Body of pancreas (tissue), 4 donors: ENCODE measurements around the gene ADPRM.

ENCODE experiments used
- POLR2A ChIP-seq, 3 donors: fragments of 450-650 bp; IDR thresholded peaks; one replicate each; pipeline ENCODE4 v1.6.1; 2016; ENCODE audit warnings: antibody characterized with exemption in 3 of 3, mild to moderate bottlenecking in 2 of 3
- TF ChIP-seq, protein P1 (sequence below), 7 experiments: fragments of 450-650 bp in 4 of 7; fragments of 200-600 bp in 3 of 7; sonication (generic) in 3 of 7; IDR thresholded peaks; one replicate each; pipeline ENCODE4 v1.5.1; 2016 to 2019; ENCODE audit warnings: antibody characterized with exemption in 7 of 7

DNA sequence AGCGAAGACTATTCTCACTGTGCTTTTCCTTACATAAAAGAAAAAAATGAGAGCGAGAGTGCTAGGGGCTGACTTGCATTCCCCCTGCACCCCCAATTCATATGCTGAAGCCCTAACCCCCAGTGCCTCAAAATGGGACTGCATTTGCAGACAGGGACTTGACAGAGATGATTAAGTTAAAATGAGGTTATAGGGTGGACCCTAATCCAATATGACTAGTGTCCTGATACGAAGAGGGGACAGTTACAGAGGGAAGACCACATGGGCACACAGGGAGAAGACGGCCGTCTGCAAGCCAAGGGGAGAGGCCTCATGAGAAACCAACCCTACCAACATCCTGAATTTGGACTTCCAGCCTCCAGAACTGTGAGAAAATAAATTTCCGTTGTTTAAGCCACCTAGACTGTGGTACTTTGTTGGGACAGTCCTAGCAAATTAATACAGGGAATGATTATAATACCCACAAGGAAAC lies 34.0 kb downstream of the ADPRM start:
- TF ChIP-seq, protein P1, sequence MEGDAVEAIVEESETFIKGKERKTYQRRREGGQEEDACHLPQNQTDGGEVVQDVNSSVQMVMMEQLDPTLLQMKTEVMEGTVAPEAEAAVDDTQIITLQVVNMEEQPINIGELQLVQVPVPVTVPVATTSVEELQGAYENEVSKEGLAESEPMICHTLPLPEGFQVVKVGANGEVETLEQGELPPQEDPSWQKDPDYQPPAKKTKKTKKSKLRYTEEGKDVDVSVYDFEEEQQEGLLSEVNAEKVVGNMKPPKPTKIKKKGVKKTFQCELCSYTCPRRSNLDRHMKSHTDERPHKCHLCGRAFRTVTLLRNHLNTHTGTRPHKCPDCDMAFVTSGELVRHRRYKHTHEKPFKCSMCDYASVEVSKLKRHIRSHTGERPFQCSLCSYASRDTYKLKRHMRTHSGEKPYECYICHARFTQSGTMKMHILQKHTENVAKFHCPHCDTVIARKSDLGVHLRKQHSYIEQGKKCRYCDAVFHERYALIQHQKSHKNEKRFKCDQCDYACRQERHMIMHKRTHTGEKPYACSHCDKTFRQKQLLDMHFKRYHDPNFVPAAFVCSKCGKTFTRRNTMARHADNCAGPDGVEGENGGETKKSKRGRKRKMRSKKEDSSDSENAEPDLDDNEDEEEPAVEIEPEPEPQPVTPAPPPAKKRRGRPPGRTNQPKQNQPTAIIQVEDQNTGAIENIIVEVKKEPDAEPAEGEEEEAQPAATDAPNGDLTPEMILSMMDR (IDR thresholded peaks at IDR 0.05) = no peak
- no peak for TF ChIP-seq POLR2A (IDR thresholded peaks at IDR 0.05)
